Measurements from ENCODE around the gene RAPGEF3.

Gene RAPGEF3

GRCh38 chr12:47734725-47735480, 23.8 kb downstream of the RAPGEF3 start:
- DNase-seq (ENCODE audit: low read depth) = no peak
- H3K4me3 ChIP-seq (ENCODE audit: low read depth, low read length) = no peak overlapping the region

- DNase-seq (ENCODE audit: low read depth) = no peak
- H3K4me3 ChIP-seq (ENCODE audit: low read depth, low read length) = no peak overlapping the region
Measured at GRCh38 chr12:47733142-47733541, 25.5 kb downstream of the RAPGEF3 start.

- no peak for DNase-seq (ENCODE audit: low read depth)
- H3K4me3 ChIP-seq (ENCODE audit: low read depth, low read length) = no peak overlapping the region
Measured at GRCh38 chr12:47732504-47732903, 26.2 kb downstream of the RAPGEF3 start.

- H3K4me3 ChIP-seq (ENCODE audit: low read depth, low read length) = no peak overlapping the region
- no peak for DNase-seq (ENCODE audit: low read depth)
Measured at GRCh38 chr12:47731723-47732122, 27.0 kb downstream of the RAPGEF3 start.

GRCh38 chr12:47730341-47730744, 28.3 kb downstream of the RAPGEF3 start:
- DNase-seq (ENCODE audit: low read depth) = no peak
- H3K4me3 ChIP-seq (ENCODE audit: low read depth, low read length) = no peak overlapping the region

GRCh38 chr12:47729233-47729632, 29.4 kb downstream of the RAPGEF3 start:
- H3K4me3 ChIP-seq (ENCODE audit: low read depth, low read length) = no peak overlapping the region
- no peak for DNase-seq (ENCODE audit: low read depth)

DNA sequence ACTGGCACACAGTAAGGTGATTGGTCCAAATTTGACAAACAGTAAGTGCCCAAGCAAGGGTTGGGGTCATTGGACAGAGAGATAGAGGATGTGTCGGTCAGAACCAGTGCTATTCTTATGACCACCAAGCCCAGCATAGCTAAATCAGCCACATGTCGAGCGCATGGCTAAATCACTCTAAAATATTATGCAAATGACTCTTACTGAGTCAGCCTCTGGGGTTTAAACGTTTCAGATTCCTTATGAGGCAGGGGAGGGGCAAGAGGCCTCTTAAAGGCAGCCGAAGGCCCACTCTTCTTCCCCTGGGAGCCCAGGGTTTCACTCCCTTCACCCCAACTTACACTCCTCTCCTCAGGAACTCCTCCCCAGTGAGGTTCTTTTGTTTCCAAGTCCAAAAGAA, 32.8 kb downstream of the RAPGEF3 start:
- DNase-seq (ENCODE audit: low read depth) = peak; percentile 57
- H3K4me3 ChIP-seq (ENCODE audit: low read depth, low read length) = no peak overlapping the region

DNA sequence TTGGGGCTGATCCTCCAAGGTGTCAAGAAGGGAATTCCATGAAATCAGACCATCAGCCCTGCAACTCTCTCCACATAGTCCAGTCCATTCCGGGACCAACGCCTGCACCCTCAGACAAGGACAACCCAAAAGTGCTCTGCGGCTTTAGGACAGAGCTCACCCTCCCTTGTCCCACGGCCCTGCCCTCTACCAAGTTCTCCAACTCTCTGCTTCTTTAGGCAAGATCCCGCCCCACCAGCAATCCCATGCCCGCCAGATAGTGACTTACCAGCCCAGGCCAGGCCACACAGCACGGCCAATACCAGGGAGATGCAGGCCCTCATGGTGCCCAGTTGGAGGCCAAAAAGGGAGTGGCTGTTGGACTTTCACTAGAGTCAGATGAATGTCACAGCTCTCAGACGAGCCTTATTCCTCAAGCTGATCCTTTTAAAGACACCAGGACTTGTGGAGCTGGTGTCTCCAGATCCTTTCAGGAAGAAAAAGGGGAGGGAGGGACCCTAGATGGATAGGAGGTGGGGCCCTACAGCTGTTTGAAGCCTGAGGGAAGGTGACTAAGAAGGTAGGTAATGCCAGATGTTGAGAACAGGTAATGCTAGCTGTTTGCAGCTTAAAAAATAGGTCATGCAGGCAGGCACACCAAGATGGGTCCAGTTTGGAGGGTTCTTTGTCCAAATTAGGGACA, 33.4 kb downstream of the RAPGEF3 start, which contains the start of gene ENDOU:
Gene ENDOU (minus strand): TSS at position 400 of the 682 bp plus-strand sequence. CDS start 77 bp downstream, at position 323.
- no peak for DNase-seq (ENCODE audit: low read depth)
- no peak within 1 kb of the TSS for H3K4me3 ChIP-seq (ENCODE audit: low read depth, low read length)

- no peak overlapping the region for H3K4me3 ChIP-seq (ENCODE audit: low read depth, low read length)
- no peak for DNase-seq (ENCODE audit: low read depth)
Measured at GRCh38 chr12:47722941-47723631, 35.6 kb downstream of the RAPGEF3 start.

DNA sequence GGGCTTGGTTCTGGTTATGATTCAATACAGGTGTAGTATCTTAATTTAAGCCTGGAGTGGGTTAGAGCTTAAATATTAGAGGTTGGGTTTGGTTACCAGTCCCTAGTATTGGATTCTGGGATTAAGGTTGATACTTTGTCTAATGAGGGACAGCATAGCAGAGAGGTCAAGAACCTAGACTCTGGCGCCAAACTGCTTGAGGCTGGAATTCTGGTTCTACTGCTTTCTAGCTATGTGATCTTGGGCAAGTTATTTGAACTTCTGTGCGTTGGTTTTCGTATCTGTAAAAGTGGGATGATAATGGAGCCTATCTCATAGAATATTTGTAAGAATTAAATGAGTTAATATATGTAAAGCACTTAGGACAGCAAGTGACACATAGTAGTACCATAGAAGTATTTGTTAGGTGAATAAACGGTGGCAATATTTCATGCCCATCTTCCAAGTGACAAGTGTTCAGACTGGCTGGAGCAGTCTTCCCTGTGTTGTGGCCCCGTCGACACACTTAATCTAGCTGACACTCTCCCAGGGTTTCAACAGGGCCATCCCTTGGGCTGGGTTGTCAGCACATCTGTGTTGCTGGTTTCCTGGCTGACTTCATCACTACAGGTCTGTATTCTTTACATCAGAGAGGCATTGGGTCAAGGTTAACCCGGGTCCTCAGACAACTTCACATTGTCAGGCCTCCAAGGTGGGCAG, 36.4 kb downstream of the RAPGEF3 start:
- no peak overlapping the region for H3K4me3 ChIP-seq (ENCODE audit: low read depth, low read length)
- no peak for DNase-seq (ENCODE audit: low read depth)

- DNase-seq (ENCODE audit: low read depth) = no peak
- no peak overlapping the region for H3K4me3 ChIP-seq (ENCODE audit: low read depth, low read length)
Measured at GRCh38 chr12:47721431-47721973, 37.2 kb downstream of the RAPGEF3 start.

DNA sequence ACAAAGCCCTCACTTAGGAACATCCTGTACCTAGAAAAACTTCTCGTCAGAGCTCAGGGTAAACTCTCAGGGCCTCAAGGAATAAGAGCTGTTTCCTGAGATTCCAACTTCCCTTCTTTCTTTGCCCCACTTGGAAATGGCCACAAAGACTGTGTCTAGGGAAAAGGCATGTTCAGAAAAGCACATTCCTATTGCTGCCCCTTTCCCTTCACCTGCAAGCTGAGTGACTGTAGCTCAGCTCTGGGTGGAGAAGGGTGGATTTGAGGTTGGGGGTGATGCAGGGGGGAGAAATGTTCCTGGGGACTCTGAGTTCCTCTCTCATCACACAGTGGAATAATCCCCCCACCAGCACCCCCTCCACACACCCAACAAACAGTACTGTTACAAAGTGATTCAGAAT, 40.1 kb downstream of the RAPGEF3 start:
- DNase-seq (ENCODE audit: low read depth) = no peak
- no peak overlapping the region for H3K4me3 ChIP-seq (ENCODE audit: low read depth, low read length)

GRCh38 chr12:47717443-47718193, 41.1 kb downstream of the RAPGEF3 start:
- DNase-seq (ENCODE audit: low read depth) = no peak
- H3K4me3 ChIP-seq (ENCODE audit: low read depth, low read length) = no peak overlapping the region

DNA sequence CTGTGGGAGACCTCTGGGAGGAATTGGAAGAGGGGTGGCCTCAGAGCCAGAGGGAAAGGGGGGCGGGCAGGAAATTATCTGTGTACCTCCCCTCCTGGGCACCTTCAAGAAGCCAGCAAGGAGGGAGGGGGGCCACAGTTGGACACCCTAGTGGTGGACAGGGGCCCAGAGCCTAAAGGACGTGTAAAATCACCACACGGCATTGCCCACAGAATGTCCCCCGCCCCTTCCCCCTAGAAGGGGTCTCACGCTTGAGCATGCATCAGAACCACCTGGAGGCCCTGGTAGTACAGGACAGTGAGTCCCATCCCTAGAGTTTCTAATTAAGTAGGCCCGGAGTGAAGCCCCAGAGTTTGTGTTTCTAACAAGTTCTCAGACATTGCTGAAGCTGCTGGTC, 41.6 kb downstream of the RAPGEF3 start:
- DNase-seq (ENCODE audit: low read depth) = no peak
- H3K4me3 ChIP-seq (ENCODE audit: low read depth, low read length) = no peak overlapping the region

DNA sequence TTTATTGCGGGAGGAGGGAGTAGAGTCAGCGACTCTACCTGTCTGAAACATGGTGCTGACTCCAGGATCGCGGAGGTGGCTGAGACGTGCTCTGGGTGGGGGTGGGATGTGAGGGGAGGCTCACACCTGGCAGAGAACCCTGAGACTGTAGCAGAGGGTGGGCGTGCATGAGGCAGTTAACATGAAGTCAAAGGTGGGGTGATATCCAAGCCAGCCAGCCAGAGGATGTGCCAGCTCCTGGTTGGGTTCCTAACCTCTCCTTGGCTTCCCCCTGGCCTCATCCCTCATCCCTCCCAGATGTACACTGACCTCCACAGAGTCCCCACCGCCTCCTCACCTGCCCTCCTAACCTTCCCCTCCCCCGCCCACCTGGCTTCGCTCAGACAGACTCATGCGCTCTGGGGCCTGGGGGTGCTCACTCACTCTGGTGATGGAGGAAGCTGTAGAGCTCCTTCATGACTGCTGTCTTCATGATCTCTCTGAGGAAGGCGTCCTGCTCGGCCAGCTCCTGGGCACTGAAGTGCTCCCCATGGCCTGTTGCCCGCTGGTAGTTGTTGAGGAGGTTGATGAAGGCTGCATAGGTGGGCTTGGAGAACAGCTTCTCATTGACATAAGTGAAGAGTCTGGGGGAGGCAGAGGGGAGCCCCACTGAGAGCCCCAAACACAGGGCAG, 42.7 kb downstream of the RAPGEF3 start:
- no peak for DNase-seq (ENCODE audit: low read depth)
- H3K4me3 ChIP-seq (ENCODE audit: low read depth, low read length) = no peak overlapping the region

- no peak for DNase-seq (ENCODE audit: low read depth)
- H3K4me3 ChIP-seq (ENCODE audit: low read depth, low read length) = no peak overlapping the region
Measured at GRCh38 chr12:47715393-47715876, 43.2 kb downstream of the RAPGEF3 start.

DNA sequence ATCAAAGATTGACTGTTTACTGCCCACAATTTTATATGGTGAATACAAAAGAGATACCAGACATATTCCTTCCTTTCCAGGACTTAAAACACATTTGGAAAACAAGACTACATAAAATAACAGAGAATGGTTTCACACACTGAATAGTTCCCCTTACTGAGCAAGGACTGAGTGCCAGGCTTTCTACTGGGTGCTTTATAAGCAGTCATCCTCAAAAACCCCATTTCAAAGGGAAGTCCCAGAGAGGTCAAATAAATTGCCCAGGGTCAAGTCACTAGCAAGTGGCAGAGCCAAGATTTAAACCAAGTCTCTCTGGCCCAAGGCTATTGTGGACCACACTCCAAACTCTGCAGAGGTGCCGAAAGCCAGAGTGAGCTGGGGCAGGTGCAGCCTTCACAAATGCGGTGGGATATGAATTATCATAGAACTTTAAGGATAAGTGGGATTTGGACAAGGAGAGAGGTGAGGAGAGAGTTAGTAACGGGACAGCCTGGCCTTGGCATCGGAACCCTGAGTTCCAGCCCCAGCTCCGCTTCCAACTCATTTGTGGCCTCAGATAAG, 43.8 kb downstream of the RAPGEF3 start:
- no peak for DNase-seq (ENCODE audit: low read depth)
- no peak overlapping the region for H3K4me3 ChIP-seq (ENCODE audit: low read depth, low read length)

GRCh38 chr12:47712171-47712570, 46.5 kb downstream of the RAPGEF3 start:
- DNase-seq (ENCODE audit: low read depth) = no peak
- H3K4me3 ChIP-seq (ENCODE audit: low read depth, low read length) = no peak overlapping the region
